ENCODE measurements around the gene TADA2B. TPM values are rescaled to one million over a fixed set of nuclear protein-coding genes. Genes with fewer than 3 reads are reported as not detected.

The TADA2B gene
- polyA plus RNA-seq, 2 of the 4 experiments (the other 2 are of a cell fraction), result 6.7 to 10.8 TPM

GRCh38 chr4:7026107-7026506, 17.1 kb upstream of the TADA2B start:
- TF ChIP-seq KDM1A (IDR thresholded peaks at IDR 0.05; ENCODE audit: low read depth) (no peak), ZNF302 (CRISPR knock-in tag; IDR thresholded peaks at IDR 0.05) (no peak), CTCF (IDR thresholded peaks at IDR 0.05) (no peak)
- H3K4me1 ChIP-seq, result peaks cover 33% of the 10 kb centered on the region
- ChIA-PET POLR2A (no interaction called here), CTCF (no interaction called here)
- no peak overlapping the region for H3K4me2 ChIP-seq
- ATAC-seq (no peak), FAIRE-seq (no peak), DNase-seq (ENCODE audit: low read depth in 1 of 2, low spot score in 1 of 2) (no peak)
- no peaks in the 10 kb centered on the region for H3K9me3 ChIP-seq
- WGBS (ENCODE audit: missing lambda C conversion rate), result 89% methylated on average over 9 of the region's 9 CpGs
- no peak overlapping the region for H3K27ac ChIP-seq
- no peak overlapping the region for H3K4me3 ChIP-seq

- FAIRE-seq (no peak), ATAC-seq (no peak), DNase-seq (ENCODE audit: low read depth in 1 of 2, low spot score in 1 of 2) (no peak)
- ChIA-PET POLR2A (no interaction called here), CTCF (no interaction called here)
- Histone ChIP-seq H3K9me3 (no peaks in the 10 kb centered on the region), H3K4me1 (peaks cover 23% of the 10 kb centered on the region), H3K27ac (no peak overlapping the region), H3K4me3 (no peak overlapping the region), H3K4me2 (no peak overlapping the region)
- 96% methylated on average over 7 of the region's 7 CpGs for WGBS (ENCODE audit: missing lambda C conversion rate)
- TF ChIP-seq POLR2A (IDR thresholded peaks at IDR 0.05; ENCODE audit: low read length) (no peak), HOXB5 (CRISPR knock-in tag; IDR thresholded peaks at IDR 0.05) (no peak), SMC3 (IDR thresholded peaks at IDR 0.05) (no peak), FOSB (CRISPR knock-in tag; IDR thresholded peaks at IDR 0.05) (no peak), HDAC2 (IDR thresholded peaks at IDR 0.05) (no peak), MAX (IDR thresholded peaks at IDR 0.05) (no peak), RNF2 (IDR thresholded peaks at IDR 0.05; ENCODE audit: borderline replicate concordance, low read depth) (no peak), SREBF2 (IDR thresholded peaks at IDR 0.05) (no peak), EP300 (IDR thresholded peaks at IDR 0.05) (no peak), RCOR1 (IDR thresholded peaks at IDR 0.05; ENCODE audit: low read depth, low read length) (no peak), NPAS2 (CRISPR knock-in tag; IDR thresholded peaks at IDR 0.05; ENCODE audit: borderline replicate concordance) (no peak), PHF8 (IDR thresholded peaks at IDR 0.05; ENCODE audit: borderline replicate concordance, low read depth) (no peak), BCL3 (IDR thresholded peaks at IDR 0.05) (no peak), MYC (IDR thresholded peaks at IDR 0.05; ENCODE audit: borderline replicate concordance, low read length) (no peak), HMGXB4 (CRISPR knock-in tag; IDR thresholded peaks at IDR 0.05; ENCODE audit: borderline replicate concordance) (no peak), NR3C1 (IDR thresholded peaks at IDR 0.05) (no peak), NFE2L2 (conservative IDR thresholded peaks at IDR 0.05; ENCODE audit: low read length) (no peak), RAD21 (conservative IDR thresholded peaks at IDR 0.05 in 1 of 2, IDR thresholded peaks at IDR 0.05 in 1 of 2) (no peak), POLR2AphosphoS2 (conservative IDR thresholded peaks at IDR 0.05; ENCODE audit: low read length) (no peak)
Observed at GRCh38 chr4:7027284-7027683, 15.9 kb upstream of the TADA2B start.

All from A549 (cell line).